Ecto neural progenitor cell (in vitro differentiated cells): Measurements from ENCODE around the gene CPSF3.
"Not testable (repeated sequence)": the region's sequence is repeated elsewhere in the genome, so short reads cannot be mapped to it uniquely, and the experiment has no call there.

Experiments used
- DNase-seq: peaks from one replicate; pipeline ENCODE4 v3.0.0-alpha.2; 2018; ENCODE audit warnings: low spot score

The CPSF3 gene

GRCh38 chr2:9466147-9466683, 42.8 kb downstream of the CPSF3 start:
- DNase-seq = no peak

- no peak for DNase-seq
Measured at GRCh38 chr2:9467687-9468086, 44.2 kb downstream of the CPSF3 start.

- no peak for DNase-seq
Measured at GRCh38 chr2:9471206-9471605, 47.8 kb downstream of the CPSF3 start.

- no peak for DNase-seq
Measured at GRCh38 chr2:9472511-9472910, 49.1 kb downstream of the CPSF3 start.

GRCh38 chr2:9473308-9473984, 50.0 kb downstream of the CPSF3 start:
- peak; percentile 69 for DNase-seq

GRCh38 chr2:9473985-9474360, 50.5 kb downstream of the CPSF3 start:
- no peak for DNase-seq

GRCh38 chr2:9474361-9475057, 51.1 kb downstream of the CPSF3 start, which contains the start of gene IAH1:
TSS of gene IAH1 (plus strand) at chr2:9474551. CDS start at chr2:9474567, 16 bp downstream.
- peak; percentile 70 for DNase-seq

- no peak for DNase-seq
Measured at GRCh38 chr2:9477914-9478313, 54.5 kb downstream of the CPSF3 start.

GRCh38 chr2:9478526-9478925, 55.1 kb downstream of the CPSF3 start:
- DNase-seq = no peak

- no peak for DNase-seq
Measured at GRCh38 chr2:9480157-9480556, 56.7 kb downstream of the CPSF3 start.

GRCh38 chr2:9483107-9483506, 59.7 kb downstream of the CPSF3 start:
- no peak for DNase-seq

GRCh38 chr2:9484533-9484932, 61.1 kb downstream of the CPSF3 start:
- DNase-seq = no peak

GRCh38 chr2:9488583-9489547, 65.4 kb downstream of the CPSF3 start:
- no peak for DNase-seq

GRCh38 chr2:9490789-9491188, 67.3 kb downstream of the CPSF3 start:
- DNase-seq = no peak

- no peak for DNase-seq
Measured at GRCh38 chr2:9492927-9493326, 69.5 kb downstream of the CPSF3 start.

- DNase-seq = no peak
Measured at GRCh38 chr2:9493478-9493877, 70.0 kb downstream of the CPSF3 start.

- no peak for DNase-seq
Measured at GRCh38 chr2:9494081-9494480, 70.6 kb downstream of the CPSF3 start.

GRCh38 chr2:9497017-9497416, 73.6 kb downstream of the CPSF3 start:
- DNase-seq = no peak

- DNase-seq = no peak
Measured at GRCh38 chr2:9498210-9498609, 74.8 kb downstream of the CPSF3 start.

GRCh38 chr2:9508931-9509330, 85.5 kb downstream of the CPSF3 start:
- no peak for DNase-seq

- DNase-seq = not testable (repeated sequence)
Measured at GRCh38 chr2:9513946-9514345, 90.5 kb downstream of the CPSF3 start.

- DNase-seq = no peak
Measured at GRCh38 chr2:9517118-9517782, 93.8 kb downstream of the CPSF3 start.
